ENCODE data around the gene BBS9. TPM values are rescaled to one million over a fixed set of nuclear protein-coding genes. Genes with fewer than 3 reads are reported as not detected.

BBS9 gene
- total and polyA plus RNA-seq, 2 experiments from 2014 or later, result 27.2 to 66.1 TPM

- Histone ChIP-seq H3F3A (replicated peaks; ENCODE audit: low read depth) (no peaks in the 10 kb centered on the region), H3K36me3 (ENCODE audit: insufficient read depth) (no peaks in the 10 kb centered on the region; the same call in 1 of the 2 replicates), H4K20me1 (replicated peaks; ENCODE audit: insufficient read depth) (no peaks in the 10 kb centered on the region), H2AFZ (no peak overlapping the region), H3K79me2 (replicated peaks; ENCODE audit: insufficient read depth) (no peaks in the 10 kb centered on the region), H3K27me3 (ENCODE audit: insufficient read depth) (no peaks in the 10 kb centered on the region), H3K27ac (ENCODE audit: low read depth) (no peak overlapping the region), H3K9me2 (ENCODE audit: insufficient read depth) (no peaks in the 10 kb centered on the region), H3K4me1 (ENCODE audit: insufficient read depth) (no peaks in the 10 kb centered on the region), H3K4me3 (no peak overlapping the region), H3K4me2 (no peak overlapping the region)
- Mint-ChIP-seq H3K4me1 (no peaks in the 10 kb centered on the region), H3K9me3 (peaks cover 20% of the 10 kb centered on the region; the same call in 2 of the 3 replicates), H3K27ac (no peak overlapping the region), H3K27me3 (ENCODE audit: insufficient read depth, low read depth, poor library complexity) (peaks cover 2% of the 10 kb centered on the region), H3K36me3 (ENCODE audit: low read depth) (peaks cover 24% of the 10 kb centered on the region), H3K4me3 (no peak overlapping the region)
- no peak for ATAC-seq
- TF ChIP-seq CREB1 (CRISPR knock-in tag; IDR thresholded peaks at IDR 0.05; ENCODE audit: low read depth) (no peak), EZH2phosphoT487 (IDR thresholded peaks at IDR 0.05; ENCODE audit: unreplicated experiment) (no peak), REST (IDR thresholded peaks at IDR 0.05; ENCODE audit: unreplicated experiment) (no peak), NANOG (IDR thresholded peaks at IDR 0.05; ENCODE audit: borderline replicate concordance) (no peak), ZNF462 (CRISPR knock-in tag; IDR thresholded peaks at IDR 0.05) (no peak), ETS1 (IDR thresholded peaks at IDR 0.05) (no peak)
- DNase-seq (ENCODE audit: low spot score), result no peak
Measured at GRCh38 chr7:33177876-33178275, 48.5 kb downstream of the BBS9 start.

All from GM23338 (cell line).